Thoracic aorta (tissue), 2 donors: Measurements from ENCODE around the gene GFOD2. TPM values are rescaled to one million over a fixed set of nuclear protein-coding genes. Genes with fewer than 3 reads are reported as not detected.

Source experiments
- ATAC-seq: fragments of 150-250 bp; one replicate; pipeline ENCODE4 v1.8.0; 2017; ENCODE audit warnings: low read depth; ENCODE audit not compliant: insufficient number of reproducible peaks, low FRiP score
- DNase-seq: peaks from one replicate; pipeline ENCODE4 v3.0.0-alpha.2; 2020; ENCODE audit warnings: low spot score
- H3K27ac ChIP-seq, 2 donors: fragments of 200-600 bp; sonication (generic); 1 replicate in 1 of 2; 2 replicates in 1 of 2; pipeline ENCODE4 v1.5.1; 2016; ENCODE audit warnings: mild to moderate bottlenecking in 2 of 2, moderate library complexity in 2 of 2
- H3K27me3 ChIP-seq: fragments of 200-600 bp; sonication (generic); replicated peaks from 2 replicates; pipeline ENCODE4 v1.6.0; 2016; ENCODE audit warnings: mild to moderate bottlenecking; ENCODE audit not compliant: insufficient read depth
- H3K36me3 ChIP-seq: fragments of 200-600 bp; sonication (generic); one replicate; pipeline ENCODE4 v1.5.1; 2016
- H3K4me1 ChIP-seq, 2 donors: fragments of 200-600 bp; sonication (generic); 1 replicate in 1 of 2; 2 replicates in 1 of 2; pipeline versions ENCODE4 v1.5.1 to v1.6.0; 2016; ENCODE audit warnings: low read depth in 2 of 2, mild to moderate bottlenecking in 1 of 2; ENCODE audit not compliant: control insufficient read depth in 1 of 2
- H3K4me3 ChIP-seq: fragments of 200-600 bp; sonication (generic); 2 replicates; pipeline ENCODE4 v1.5.1; 2016; ENCODE audit warnings: mild to moderate bottlenecking
- H3K9me3 ChIP-seq: fragments of 200-600 bp; sonication (generic); 2 replicates; pipeline ENCODE4 v1.5.1; 2016
- total RNA-seq, 2 donors: library from RNA; depleted of rRNA; stranded (reverse); fragments of >200 nt; gene quantifications; one replicate each; pipeline versions ENCODE4 v1.1.0 to v1.2.3, GENCODE V29; 2016
- TF ChIP-seq, protein P1 (sequence below): fragments of 200-600 bp; sonication (generic); IDR thresholded peaks from one replicate; pipeline ENCODE4 v1.5.1; 2019; ENCODE audit warnings: antibody characterized with exemption

Gene GFOD2
- total RNA-seq, 2 donors from 2014 or later = 13.3 to 19.2 TPM

DNA sequence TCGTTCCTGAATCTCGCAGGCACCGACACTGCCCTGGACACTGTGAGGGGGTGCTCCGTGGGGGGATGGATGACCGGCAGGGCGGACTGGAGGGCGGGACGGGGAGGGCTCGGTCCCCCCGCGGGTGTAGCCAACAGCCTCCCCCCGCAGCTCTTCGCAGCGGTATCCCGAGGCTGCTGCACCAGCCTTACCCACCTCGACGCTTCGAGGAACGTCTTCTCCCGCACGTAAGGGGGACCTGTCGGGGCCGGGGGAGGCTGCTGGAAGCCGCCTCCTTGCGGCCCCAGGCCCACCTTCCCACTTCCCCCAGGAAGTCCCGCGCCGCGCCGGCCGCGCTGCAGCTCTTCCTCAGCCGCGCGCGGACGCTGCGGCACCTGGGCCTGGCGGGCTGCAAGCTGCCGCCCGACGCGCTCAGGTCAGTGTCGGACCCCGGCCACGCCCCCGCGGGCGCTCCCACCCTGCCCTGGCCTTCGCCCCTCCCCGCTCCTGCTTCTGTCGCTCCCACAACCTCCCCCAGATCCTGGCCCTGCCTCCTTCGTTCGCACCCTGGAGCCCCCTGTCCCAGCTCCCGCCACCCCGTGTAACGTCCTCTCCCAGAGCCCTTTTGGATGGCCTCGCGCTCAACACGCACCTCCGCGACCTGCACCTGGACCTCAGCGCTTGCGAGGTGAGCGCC is 70.9 kb downstream of the GFOD2 start:
- no peak overlapping the region for H3K4me3 ChIP-seq
- H3K36me3 ChIP-seq = no peaks in the 10 kb centered on the region
- no peaks in the 10 kb centered on the region for H3K9me3 ChIP-seq
- no peak for DNase-seq
- TF ChIP-seq, protein P1, sequence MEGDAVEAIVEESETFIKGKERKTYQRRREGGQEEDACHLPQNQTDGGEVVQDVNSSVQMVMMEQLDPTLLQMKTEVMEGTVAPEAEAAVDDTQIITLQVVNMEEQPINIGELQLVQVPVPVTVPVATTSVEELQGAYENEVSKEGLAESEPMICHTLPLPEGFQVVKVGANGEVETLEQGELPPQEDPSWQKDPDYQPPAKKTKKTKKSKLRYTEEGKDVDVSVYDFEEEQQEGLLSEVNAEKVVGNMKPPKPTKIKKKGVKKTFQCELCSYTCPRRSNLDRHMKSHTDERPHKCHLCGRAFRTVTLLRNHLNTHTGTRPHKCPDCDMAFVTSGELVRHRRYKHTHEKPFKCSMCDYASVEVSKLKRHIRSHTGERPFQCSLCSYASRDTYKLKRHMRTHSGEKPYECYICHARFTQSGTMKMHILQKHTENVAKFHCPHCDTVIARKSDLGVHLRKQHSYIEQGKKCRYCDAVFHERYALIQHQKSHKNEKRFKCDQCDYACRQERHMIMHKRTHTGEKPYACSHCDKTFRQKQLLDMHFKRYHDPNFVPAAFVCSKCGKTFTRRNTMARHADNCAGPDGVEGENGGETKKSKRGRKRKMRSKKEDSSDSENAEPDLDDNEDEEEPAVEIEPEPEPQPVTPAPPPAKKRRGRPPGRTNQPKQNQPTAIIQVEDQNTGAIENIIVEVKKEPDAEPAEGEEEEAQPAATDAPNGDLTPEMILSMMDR = no peak
- H3K27me3 ChIP-seq = peaks cover 6% of the 10 kb centered on the region
- no peak overlapping the region for H3K27ac ChIP-seq
- peaks cover 1 to 10% of the 10 kb centered on the region in 2 donors for H3K4me1 ChIP-seq
- no peak for ATAC-seq

DNA sequence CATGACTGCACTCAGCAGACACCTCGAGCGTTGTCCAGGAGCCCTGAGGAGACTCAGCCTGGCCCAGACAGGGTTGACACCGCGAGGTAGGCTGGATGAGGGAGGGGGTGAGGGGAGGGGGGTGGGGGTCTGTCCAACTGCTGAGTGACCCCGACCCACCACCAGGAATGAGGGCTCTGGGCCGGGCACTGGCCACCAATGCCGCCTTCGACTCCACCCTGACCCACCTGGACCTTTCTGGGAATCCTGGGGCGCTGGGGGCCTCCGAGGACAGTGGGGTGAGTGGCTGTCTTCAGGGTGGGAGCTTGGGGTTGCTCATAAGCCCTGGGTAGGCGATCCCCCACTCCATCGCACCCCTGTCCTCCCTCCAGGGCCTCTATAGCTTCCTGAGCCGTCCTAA is 71.4 kb downstream of the GFOD2 start:
- TF ChIP-seq, protein P1 = no peak
- H3K27ac ChIP-seq = no peak overlapping the region
- no peaks in the 10 kb centered on the region for H3K9me3 ChIP-seq
- H3K36me3 ChIP-seq = no peaks in the 10 kb centered on the region
- ATAC-seq (no peak), DNase-seq (no peak)
- H3K27me3 ChIP-seq = peaks cover 6% of the 10 kb centered on the region
- no peak overlapping the region for H3K4me3 ChIP-seq
- H3K4me1 ChIP-seq = peaks cover 0 to 10% of the 10 kb centered on the region in 2 donors

DNA sequence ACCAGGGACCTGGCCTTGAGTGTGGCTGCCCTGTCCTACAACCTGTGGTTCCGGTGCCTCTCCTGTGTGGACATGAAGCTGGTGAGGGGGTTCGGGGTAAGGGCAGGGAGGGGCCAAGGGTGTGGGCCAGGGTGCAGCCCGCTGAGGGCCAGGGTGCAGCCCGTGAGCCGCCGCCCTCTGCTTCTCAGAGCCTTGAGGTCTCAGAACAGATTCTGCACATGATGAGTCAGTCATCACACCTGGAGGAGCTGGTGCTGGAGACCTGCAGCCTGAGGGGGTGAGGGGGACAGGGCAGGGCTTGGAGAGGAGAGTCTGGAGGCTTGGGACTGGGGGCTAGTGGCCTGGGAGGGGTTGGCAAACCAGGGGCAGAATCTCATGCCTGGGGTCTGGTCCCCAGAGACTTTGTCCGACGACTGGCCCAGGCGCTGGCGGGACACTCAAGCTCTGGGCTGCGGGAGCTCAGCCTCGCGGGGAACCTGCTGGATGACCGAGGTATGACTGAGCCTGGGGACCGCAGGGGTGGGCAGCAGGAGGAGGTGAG is 71.9 kb downstream of the GFOD2 start:
- DNase-seq (no peak), ATAC-seq (no peak)
- TF ChIP-seq, protein P1 = no peak
- peaks cover 6% of the 10 kb centered on the region for H3K27me3 ChIP-seq
- H3K4me3 ChIP-seq = no peak overlapping the region
- H3K36me3 ChIP-seq = no peaks in the 10 kb centered on the region
- H3K9me3 ChIP-seq = no peaks in the 10 kb centered on the region
- no peak overlapping the region for H3K27ac ChIP-seq
- peaks cover 4 to 15% of the 10 kb centered on the region in 2 donors for H3K4me1 ChIP-seq

DNA sequence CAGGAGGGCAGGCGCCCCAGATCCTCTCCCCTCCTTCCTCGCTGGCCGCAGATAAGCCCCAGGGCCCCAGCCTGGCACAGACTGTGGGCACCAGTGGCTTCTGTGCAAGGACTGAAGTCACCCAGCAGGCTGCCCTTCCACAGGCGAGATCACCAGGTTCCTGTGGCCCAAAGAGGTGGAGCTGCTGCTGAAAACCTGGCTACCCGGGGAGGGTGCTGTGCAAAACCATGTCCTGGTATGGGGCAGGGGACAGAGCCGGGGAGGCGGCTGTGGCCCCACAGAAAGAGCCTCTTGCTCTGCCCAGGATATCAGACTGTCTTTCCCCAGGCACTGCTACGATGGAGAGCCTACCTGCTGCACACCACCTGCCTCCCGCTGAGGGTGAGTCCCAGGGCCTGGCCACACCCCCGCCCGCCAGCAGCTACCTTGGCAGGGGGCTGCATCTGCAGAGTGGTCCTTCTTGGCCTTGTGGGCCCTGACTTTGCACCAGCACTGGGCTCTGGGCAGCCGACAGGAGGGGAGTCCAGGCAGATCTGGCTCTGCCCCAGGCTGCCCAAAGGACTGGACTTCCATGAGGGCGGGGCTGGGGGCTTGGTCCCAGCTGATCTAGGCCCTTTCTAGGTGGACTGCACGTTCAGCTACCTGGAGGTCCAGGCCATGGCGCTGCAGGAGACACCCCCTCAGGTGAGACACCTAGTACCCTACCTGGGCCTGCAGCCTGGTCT is 73.6 kb downstream of the GFOD2 start:
- DNase-seq (no peak), ATAC-seq (no peak)
- Histone ChIP-seq H3K36me3 (no peaks in the 10 kb centered on the region), H3K4me1 (peaks cover 10 to 23% of the 10 kb centered on the region in 2 donors), H3K27me3 (no peaks in the 10 kb centered on the region), H3K4me3 (peak overlapping the region; percentile 61), H3K27ac (no peak overlapping the region), H3K9me3 (no peaks in the 10 kb centered on the region)
- TF ChIP-seq, protein P1 = no peak

DNA sequence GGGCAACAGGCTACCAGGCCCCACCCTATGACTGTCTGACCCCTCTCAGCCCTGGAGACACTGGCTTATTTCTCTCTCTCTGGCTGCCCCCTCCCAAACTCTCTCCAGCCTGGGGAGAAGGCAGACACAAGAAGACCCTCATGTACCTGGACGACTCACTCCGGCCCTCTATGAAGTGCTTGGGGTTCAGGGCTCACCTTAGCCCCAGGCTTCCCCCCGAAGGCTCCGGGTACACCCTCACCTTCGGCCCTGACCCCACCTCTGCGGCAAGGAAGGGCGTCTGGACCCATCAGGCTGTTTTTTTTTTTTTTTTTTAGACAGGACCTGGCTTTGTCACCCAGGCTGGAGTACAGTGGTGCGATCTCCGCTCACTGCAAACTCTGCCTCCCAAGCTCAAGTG is 75.1 kb downstream of the GFOD2 start:
- Histone ChIP-seq H3K27ac (no peak overlapping the region), H3K4me3 (no peak overlapping the region), H3K36me3 (no peaks in the 10 kb centered on the region), H3K27me3 (no peaks in the 10 kb centered on the region), H3K9me3 (no peaks in the 10 kb centered on the region), H3K4me1 (peaks cover 10 to 15% of the 10 kb centered on the region in 2 donors)
- DNase-seq (no peak), ATAC-seq (no peak)
- TF ChIP-seq, protein P1 = no peak
